OCI-LY3 (cell line): ENCODE results near the gene PLEKHA8.

ENCODE experiments used
- H2AFZ ChIP-seq: fragments of 200-600, 300-600 bp; shearing (Covaris generic); 2 replicates; pipeline ENCODE4 v1.6.0; 2014; ENCODE audit warnings: antibody characterized with exemption, low read depth, low read length
- H3K27ac ChIP-seq: fragments of 200-600, 300-600 bp; sonication (generic); 2 replicates; pipeline ENCODE4 v1.5.1; 2014; ENCODE audit warnings: mild to moderate bottlenecking, low read length, moderate library complexity, mixed read lengths
- H3K27me3 ChIP-seq: fragments of 200-600, 300-600 bp; sonication (generic); 2 replicates; pipeline ENCODE4 v1.6.1; 2014; ENCODE audit warnings: low read depth, low read length, mixed read lengths
- H3K36me3 ChIP-seq: fragments of 200-600, 300-600 bp; sonication (generic); replicated peaks from 2 replicates; pipeline ENCODE3; 2014; ENCODE audit warnings: low read depth, low read length, mixed read lengths
- H3K4me1 ChIP-seq: fragments of 300-600, 200-600 bp; sonication (generic); 2 replicates; pipeline ENCODE4 v1.6.1; 2014; ENCODE audit warnings: low read length, mixed read lengths
- H3K4me2 ChIP-seq: fragments of 200-600, 300-600 bp; sonication (generic); 2 replicates; pipeline ENCODE4 v1.6.1; 2014; ENCODE audit warnings: low read length, mixed read lengths
- H3K4me3 ChIP-seq: fragments of 300-600, 200-600 bp; sonication (generic); 2 replicates; pipeline ENCODE4 v1.5.1; 2014; ENCODE audit warnings: antibody characterized with exemption, mild to moderate bottlenecking, low read length, moderate library complexity
- H3K79me2 ChIP-seq: fragments of 300-600, 200-600 bp; shearing (Covaris generic); 2 replicates; pipeline ENCODE4 v1.6.1; 2014; ENCODE audit warnings: mild to moderate bottlenecking, low read length, mixed read lengths
- H3K9ac ChIP-seq: fragments of 300-600, 200-600 bp; shearing (Covaris generic); 2 replicates; pipeline ENCODE4 v1.6.0; 2014; ENCODE audit warnings: mild to moderate bottlenecking, low read length, moderate library complexity
- H3K9me3 ChIP-seq: fragments of 200-600, 300-600 bp; shearing (Covaris generic); 2 replicates; pipeline ENCODE4 v1.6.1; 2014; ENCODE audit warnings: low read length, mixed read lengths; ENCODE audit not compliant: insufficient read depth
- H4K20me1 ChIP-seq: fragments of 200-600, 300-600 bp; sonication (generic); 2 replicates; pipeline ENCODE4 v1.6.1; 2016; ENCODE audit warnings: low read length, mixed read lengths; ENCODE audit not compliant: insufficient read depth
- CTCF ChIP-seq: fragments of 200-600, 300-600 bp; sonication (generic); IDR thresholded peaks from 2 replicates; pipeline ENCODE4 v1.5.1; 2014; ENCODE audit warnings: antibody characterized with exemption, low read length, low read depth
- EZH2phosphoT487 ChIP-seq: fragments of 200-600 bp; shearing (Covaris generic); IDR thresholded peaks from 2 replicates; pipeline ENCODE4 v1.6.1; 2018; ENCODE audit warnings: antibody characterized with exemption, mixed run types, low read depth

PLEKHA8 gene

DNA sequence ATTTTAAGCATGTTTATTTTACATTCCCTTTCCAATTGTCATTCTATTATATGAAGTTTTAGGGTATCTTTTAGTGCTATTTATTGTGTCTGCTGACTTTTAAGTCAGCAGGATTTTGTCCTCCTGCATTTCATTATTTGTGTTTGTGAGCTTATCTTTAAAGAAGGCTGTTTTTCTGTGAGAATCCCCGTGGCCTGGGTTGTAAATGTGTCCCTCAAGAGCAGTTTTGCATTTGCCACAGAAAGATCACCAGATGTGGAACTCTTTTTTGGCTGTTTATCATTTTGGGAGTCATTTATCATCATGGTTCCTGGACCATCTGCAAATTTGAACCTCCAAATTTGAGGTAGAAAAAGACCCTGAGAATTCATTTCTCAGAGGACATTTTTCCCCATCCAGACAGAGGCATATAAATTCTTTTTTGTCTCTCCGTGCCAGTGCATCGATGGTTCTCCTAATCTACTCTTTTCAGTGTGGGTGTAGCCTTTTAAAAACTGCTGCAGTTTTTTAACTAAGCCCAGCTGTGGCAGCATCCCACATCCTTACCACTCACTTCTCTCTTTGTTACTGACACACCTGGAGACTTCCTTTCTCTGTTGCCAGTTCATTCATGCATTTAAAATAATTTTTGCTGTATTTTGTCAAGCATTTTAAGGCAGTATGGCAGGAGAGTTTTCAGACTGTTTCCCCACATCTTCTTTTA lies 86.5 kb downstream of the PLEKHA8 start:
- H4K20me1 ChIP-seq, result no peaks in the 10 kb centered on the region
- no peak overlapping the region for H3K27ac ChIP-seq
- no peak overlapping the region for H3K4me2 ChIP-seq
- TF ChIP-seq EZH2phosphoT487, result no peak
- no peak for TF ChIP-seq CTCF
- no peaks in the 10 kb centered on the region for H3K79me2 ChIP-seq
- no peaks in the 10 kb centered on the region for H3K27me3 ChIP-seq
- H3K9ac ChIP-seq, result no peak overlapping the region
- H2AFZ ChIP-seq, result no peak overlapping the region
- H3K36me3 ChIP-seq, result peaks cover 3% of the 10 kb centered on the region
- H3K9me3 ChIP-seq, result peaks cover 3% of the 10 kb centered on the region; the same call in 1 of the 2 replicates
- H3K4me3 ChIP-seq, result no peak overlapping the region
- H3K4me1 ChIP-seq, result peaks cover under 1% of the 10 kb centered on the region; the same call in 1 of the 2 replicates

GRCh38 chr7:30115709-30116297 lies 87.6 kb downstream of the PLEKHA8 start:
- H3K9ac ChIP-seq, result no peak overlapping the region
- no peak overlapping the region for H3K27ac ChIP-seq
- H3K9me3 ChIP-seq, result peaks cover 3% of the 10 kb centered on the region; the same call in 1 of the 2 replicates
- H3K79me2 ChIP-seq, result no peaks in the 10 kb centered on the region
- H3K36me3 ChIP-seq, result peaks cover 6% of the 10 kb centered on the region
- no peaks in the 10 kb centered on the region for H4K20me1 ChIP-seq
- H3K4me2 ChIP-seq, result no peak overlapping the region
- H3K27me3 ChIP-seq, result no peaks in the 10 kb centered on the region
- peaks cover 10% of the 10 kb centered on the region for H3K4me1 ChIP-seq
- H2AFZ ChIP-seq, result no peak overlapping the region
- TF ChIP-seq EZH2phosphoT487 (no peak), CTCF (no peak)
- no peak overlapping the region for H3K4me3 ChIP-seq

- H3K79me2 ChIP-seq, result no peaks in the 10 kb centered on the region
- TF ChIP-seq EZH2phosphoT487 (no peak), CTCF (no peak)
- H3K27me3 ChIP-seq, result no peaks in the 10 kb centered on the region
- no peak overlapping the region for H3K4me3 ChIP-seq
- H2AFZ ChIP-seq, result no peak overlapping the region
- peaks cover 10% of the 10 kb centered on the region for H3K4me1 ChIP-seq
- no peak overlapping the region for H3K4me2 ChIP-seq
- H3K36me3 ChIP-seq, result peaks cover 6% of the 10 kb centered on the region
- H4K20me1 ChIP-seq, result no peaks in the 10 kb centered on the region
- H3K9me3 ChIP-seq, result peaks cover 3% of the 10 kb centered on the region; the same call in 1 of the 2 replicates
- no peak overlapping the region for H3K27ac ChIP-seq
- H3K9ac ChIP-seq, result no peak overlapping the region
Measured at GRCh38 chr7:30116771-30117170, 88.6 kb downstream of the PLEKHA8 start.

DNA sequence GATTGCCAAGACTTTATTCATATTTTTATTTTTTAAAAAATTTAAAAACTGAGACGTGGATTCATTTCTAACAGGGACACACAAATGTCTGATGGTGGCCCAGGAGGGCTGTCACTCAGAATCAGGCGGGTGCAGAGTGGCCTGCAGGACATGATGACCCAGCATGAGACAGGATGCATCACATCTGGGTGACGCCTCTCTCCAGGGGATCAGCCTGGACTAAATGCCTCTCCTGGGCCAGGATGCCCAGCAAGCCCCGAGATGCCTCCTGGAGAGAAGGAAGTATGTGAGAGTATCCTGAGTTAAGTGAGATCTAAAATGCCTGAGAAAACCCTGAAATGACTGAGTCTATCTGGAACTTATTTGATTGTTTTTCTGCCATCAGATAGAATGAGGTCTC lies 89.7 kb downstream of the PLEKHA8 start:
- no peak overlapping the region for H3K27ac ChIP-seq
- H4K20me1 ChIP-seq, result no peaks in the 10 kb centered on the region
- H3K79me2 ChIP-seq, result no peaks in the 10 kb centered on the region
- peaks cover 10% of the 10 kb centered on the region for H3K4me1 ChIP-seq
- H3K4me2 ChIP-seq, result no peak overlapping the region
- H3K36me3 ChIP-seq, result peaks cover 6% of the 10 kb centered on the region
- H3K9ac ChIP-seq, result no peak overlapping the region
- TF ChIP-seq CTCF (no peak), EZH2phosphoT487 (no peak)
- peaks cover 2% of the 10 kb centered on the region; the same call in 1 of the 2 replicates for H3K9me3 ChIP-seq
- H3K27me3 ChIP-seq, result no peaks in the 10 kb centered on the region
- no peak overlapping the region for H3K4me3 ChIP-seq
- H2AFZ ChIP-seq, result no peak overlapping the region
